ENCODE measurements around the gene ZDHHC9.

The ZDHHC9 gene

GRCh38 chrX:129785160-129785947 is 58.3 kb downstream of the ZDHHC9 start:
- no peak for DNase-seq

GRCh38 chrX:129784371-129784770 is 59.3 kb downstream of the ZDHHC9 start:
- no peak for DNase-seq

GRCh38 chrX:129783291-129783713 is 60.4 kb downstream of the ZDHHC9 start:
- no peak for DNase-seq

- no peak for DNase-seq
Measured at GRCh38 chrX:129782706-129783105, 61.0 kb downstream of the ZDHHC9 start.

- no peak for DNase-seq
Measured at GRCh38 chrX:129781680-129782495, 61.8 kb downstream of the ZDHHC9 start.

GRCh38 chrX:129781134-129781672 is 62.5 kb downstream of the ZDHHC9 start:
- peak; percentile 63 for DNase-seq

- DNase-seq = peak; percentile 10
Measured at GRCh38 chrX:129780441-129781105, 63.1 kb downstream of the ZDHHC9 start.

- peak; percentile 39 for DNase-seq
Measured at GRCh38 chrX:129779747-129780146, 63.9 kb downstream of the ZDHHC9 start, which contains the start of gene SASH3. SASH3 (plus strand) TSS chrX:129779949; CDS start chrX:129780098, 149 bp downstream.

- no peak for DNase-seq
Measured at GRCh38 chrX:129779086-129779672, 64.5 kb downstream of the ZDHHC9 start.

GRCh38 chrX:129777218-129778030 is 66.3 kb downstream of the ZDHHC9 start:
- DNase-seq = peak; percentile 70

GRCh38 chrX:129773649-129774458 is 69.8 kb downstream of the ZDHHC9 start:
- no peak for DNase-seq

GRCh38 chrX:129772796-129773431 is 70.8 kb downstream of the ZDHHC9 start:
- no peak for DNase-seq

- DNase-seq = no peak
Measured at GRCh38 chrX:129771266-129771995, 72.3 kb downstream of the ZDHHC9 start.

- DNase-seq = no peak
Measured at GRCh38 chrX:129769467-129770154, 74.1 kb downstream of the ZDHHC9 start.

GRCh38 chrX:129768586-129769466 is 74.9 kb downstream of the ZDHHC9 start:
- no peak for DNase-seq

- DNase-seq = no peak
Measured at GRCh38 chrX:129768186-129768585, 75.5 kb downstream of the ZDHHC9 start.

- no peak for DNase-seq
Measured at GRCh38 chrX:129763666-129764065, 80.0 kb downstream of the ZDHHC9 start.

GRCh38 chrX:129762448-129762847 is 81.2 kb downstream of the ZDHHC9 start:
- DNase-seq = no peak
